Gastrocnemius medialis (tissue), 4 donors: ENCODE measurements around the gene PPT1. TPM values are rescaled to one million over a fixed set of nuclear protein-coding genes. Genes with fewer than 3 reads are reported as not detected.
A peak's percentile ranks its signal among the peaks of the same experiment; 100 is the strongest.
"Not testable (repeated sequence)": the region's sequence is repeated elsewhere in the genome, so short reads cannot be mapped to it uniquely, and the experiment has no call there.

Experiments
- ATAC-seq, 2 donors: fragments of 150-250 bp; one replicate each; pipeline ENCODE4 v1.9.1; 2016
- DNase-seq, 2 donors: peaks; one replicate each; pipeline ENCODE4 v3.0.0-alpha.2; 2019
- H3K27ac ChIP-seq, 4 donors: fragments of 200-600 bp; sonication (generic); 1 replicate in 1 of 4; 2 replicates in 3 of 4; pipeline ENCODE4 v1.5.1; 2016 to 2018; ENCODE audit warnings: mild to moderate bottlenecking in 2 of 4, moderate library complexity in 1 of 4
- H3K27me3 ChIP-seq, 3 donors: fragments of 200-600 bp; sonication (generic) in 2 of 3; 1 replicate in 1 of 3; 2 replicates in 2 of 3; pipeline versions ENCODE4 v1.5.1 to v1.6.0; 2016 to 2019; ENCODE audit warnings: mild to moderate bottlenecking in 1 of 3, moderate library complexity in 1 of 3
- H3K36me3 ChIP-seq, 2 donors: fragments of 200-600 bp; sonication (generic) in 1 of 2; one replicate each; pipeline ENCODE4 v1.5.1; 2017 to 2018
- H3K4me1 ChIP-seq, 2 donors: fragments of 200-600 bp; sonication (generic) in 1 of 2; one replicate each; pipeline ENCODE4 v1.5.1; 2016 to 2017; ENCODE audit warnings: mild to moderate bottlenecking in 2 of 2
- H3K4me3 ChIP-seq, 4 donors: fragments of 200-600 bp; sonication (generic) in 3 of 4; 1 replicate in 1 of 4; 2 replicates in 3 of 4; pipeline ENCODE4 v1.5.1; 2016 to 2019; ENCODE audit warnings: mild to moderate bottlenecking in 2 of 4
- H3K9me3 ChIP-seq, 3 donors: fragments of 200-600 bp; sonication (generic) in 2 of 3; 1 replicate in 1 of 3; 2 replicates in 2 of 3; pipeline ENCODE4 v1.5.1; 2016 to 2019
- POLR2A ChIP-seq, 2 donors: fragments of 450-650 bp; IDR thresholded peaks; one replicate each; pipeline ENCODE4 v1.6.1; 2017; ENCODE audit warnings: antibody characterized with exemption in 2 of 2, mild to moderate bottlenecking in 2 of 2, moderate library complexity in 2 of 2
- in situ Hi-C, 4 donors: fragments of 200-750 bp; cut with MboI; loops; one replicate each; pipeline versions ENCODE4 v1.15.0 to v1.8.0; 2017; ENCODE audit warnings: low sequenced_read_pairs in 4 of 4
- intact Hi-C: fragments of 100-400 bp; cut with DNase I; formaldehyde crosslinking; loops from one replicate; pipeline ENCODE4 v1.15.1; 2023; ENCODE audit warnings: low total_unique reads
- total RNA-seq, 4 donors: library from RNA; depleted of rRNA; stranded (reverse); fragments of >200 nt; gene quantifications; one replicate each; pipeline versions ENCODE4 v1.1.0 to v1.2.3, GENCODE V29; 2016
- TF ChIP-seq, protein P1 (sequence below), 5 experiments: fragments of 450-650 bp in 3 of 5; fragments of 200-600 bp in 2 of 5; sonication (generic) in 2 of 5; IDR thresholded peaks in 4 of 5; conservative IDR thresholded peaks in 1 of 5; 1 replicate in 4 of 5; 2 replicates in 1 of 5; pipeline ENCODE4 v1.5.1; 2016 to 2019; ENCODE audit warnings: antibody characterized with exemption in 5 of 5, mild to moderate bottlenecking in 3 of 5, moderate library complexity in 3 of 5

Gene PPT1
- total RNA-seq, 4 donors from 2014 or later = 8.5 to 23.2 (median 13.4) TPM

DNA sequence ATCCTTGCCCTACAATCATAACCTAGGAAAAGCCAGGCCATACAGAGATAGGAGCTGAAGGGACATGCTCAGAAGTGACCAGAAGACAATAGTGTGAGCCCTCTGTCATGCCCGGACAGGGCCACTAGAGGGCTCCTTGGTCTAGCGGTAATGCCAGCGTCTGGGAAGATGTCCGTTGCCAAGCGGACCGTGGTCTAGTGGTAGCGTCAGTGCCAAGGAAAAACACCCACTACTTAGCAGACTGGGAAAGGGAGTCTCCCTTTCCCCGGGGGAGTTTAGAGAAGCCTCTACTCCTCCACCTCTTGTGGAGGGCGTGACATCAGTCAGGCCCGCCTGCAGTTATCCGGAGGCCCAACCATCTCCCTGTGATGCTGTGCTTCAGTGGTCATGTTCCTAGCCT is 12.3 kb downstream of the PPT1 start:
- H3K36me3 ChIP-seq = peaks cover 0 to 25% of the 10 kb centered on the region in 2 donors
- H3K27me3 ChIP-seq, H3K9me3 ChIP-seq, H3K4me1 ChIP-seq, ATAC-seq, H3K4me3 ChIP-seq, in situ Hi-C loops, intact Hi-C loops, H3K27ac ChIP-seq: not testable (repeated sequence)
- peak in 1 of 2 donors; percentile 53 for DNase-seq
- TF ChIP-seq, protein P1, sequence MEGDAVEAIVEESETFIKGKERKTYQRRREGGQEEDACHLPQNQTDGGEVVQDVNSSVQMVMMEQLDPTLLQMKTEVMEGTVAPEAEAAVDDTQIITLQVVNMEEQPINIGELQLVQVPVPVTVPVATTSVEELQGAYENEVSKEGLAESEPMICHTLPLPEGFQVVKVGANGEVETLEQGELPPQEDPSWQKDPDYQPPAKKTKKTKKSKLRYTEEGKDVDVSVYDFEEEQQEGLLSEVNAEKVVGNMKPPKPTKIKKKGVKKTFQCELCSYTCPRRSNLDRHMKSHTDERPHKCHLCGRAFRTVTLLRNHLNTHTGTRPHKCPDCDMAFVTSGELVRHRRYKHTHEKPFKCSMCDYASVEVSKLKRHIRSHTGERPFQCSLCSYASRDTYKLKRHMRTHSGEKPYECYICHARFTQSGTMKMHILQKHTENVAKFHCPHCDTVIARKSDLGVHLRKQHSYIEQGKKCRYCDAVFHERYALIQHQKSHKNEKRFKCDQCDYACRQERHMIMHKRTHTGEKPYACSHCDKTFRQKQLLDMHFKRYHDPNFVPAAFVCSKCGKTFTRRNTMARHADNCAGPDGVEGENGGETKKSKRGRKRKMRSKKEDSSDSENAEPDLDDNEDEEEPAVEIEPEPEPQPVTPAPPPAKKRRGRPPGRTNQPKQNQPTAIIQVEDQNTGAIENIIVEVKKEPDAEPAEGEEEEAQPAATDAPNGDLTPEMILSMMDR (IDR thresholded peaks at IDR 0.05 in 4 of 5, conservative IDR thresholded peaks at IDR 0.05 in 1 of 5) = peak; percentile 5 to 83 (median 18)

DNA sequence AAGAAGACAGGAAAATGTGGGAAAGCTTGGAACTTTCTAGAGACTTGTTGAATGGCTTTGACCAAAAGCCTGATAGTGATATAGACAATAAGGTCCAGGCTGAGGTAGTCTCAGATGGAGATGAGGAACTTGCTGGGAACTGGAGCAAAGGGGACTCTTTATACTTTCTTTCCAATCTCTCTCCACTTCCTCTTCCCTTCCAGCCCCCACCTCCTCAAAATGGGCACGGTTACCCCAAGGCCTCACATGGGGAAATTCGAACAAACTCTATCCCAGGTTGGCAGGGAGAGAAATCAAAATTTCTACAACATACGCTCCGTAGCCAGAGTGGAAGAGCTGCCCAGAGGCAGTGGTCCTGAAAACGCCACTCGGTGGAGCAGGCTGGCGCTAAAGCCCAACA is 15.2 kb downstream of the PPT1 start:
- in situ Hi-C loops = no loop called here
- H3K36me3 ChIP-seq = peaks cover 0 to 12% of the 10 kb centered on the region in 2 donors
- TF ChIP-seq, protein P1 (IDR thresholded peaks at IDR 0.05 in 4 of 5, conservative IDR thresholded peaks at IDR 0.05 in 1 of 5) = no peak
- no peak for TF ChIP-seq POLR2A (IDR thresholded peaks at IDR 0.05)

DNA sequence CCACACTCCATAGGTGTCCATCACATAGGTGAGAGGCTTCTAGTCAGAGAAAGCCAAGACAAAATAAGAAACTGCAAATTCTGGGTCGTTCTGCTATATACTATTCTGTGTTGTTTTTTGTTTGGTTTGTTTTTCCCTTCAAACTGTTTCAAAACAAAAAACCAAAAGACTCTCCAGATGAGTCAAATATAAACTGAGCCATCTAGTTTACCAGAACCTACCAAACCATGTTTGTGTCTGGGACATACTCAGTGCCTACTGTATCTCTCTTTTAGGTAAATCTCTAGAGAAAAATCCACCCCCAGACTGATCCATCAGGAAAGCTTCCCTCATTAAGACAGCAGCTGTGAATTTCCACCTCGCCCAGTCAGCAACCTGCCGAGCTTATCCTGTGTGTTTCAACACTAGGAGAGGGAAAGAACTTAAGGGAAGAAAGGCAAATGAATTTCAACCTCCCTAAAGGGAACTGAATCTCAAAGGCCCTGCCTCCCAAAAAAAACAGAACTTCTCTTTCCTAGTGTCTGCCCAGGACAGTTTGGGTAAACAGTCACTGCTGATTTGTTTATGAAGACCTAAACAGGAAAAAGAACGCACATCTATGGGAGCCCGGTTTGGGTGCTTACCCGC is 17.2 kb downstream of the PPT1 start:
- no peak overlapping the region for H3K27ac ChIP-seq
- no peak overlapping the region for H3K4me3 ChIP-seq
- intact Hi-C loops = no loop called here
- no peaks in the 10 kb centered on the region for H3K9me3 ChIP-seq
- TF ChIP-seq, protein P1 (IDR thresholded peaks at IDR 0.05 in 4 of 5, conservative IDR thresholded peaks at IDR 0.05 in 1 of 5) = no peak
- TF ChIP-seq POLR2A (IDR thresholded peaks at IDR 0.05) = no peak
- in situ Hi-C loops = no loop called here
- no peaks in the 10 kb centered on the region for H3K27me3 ChIP-seq
- H3K4me1 ChIP-seq = no peaks in the 10 kb centered on the region
- no peak for DNase-seq
- peak in 1 of 2 donors; percentile 10 for ATAC-seq
- H3K36me3 ChIP-seq = peaks cover 0 to 12% of the 10 kb centered on the region in 2 donors

More for the DNA sequence above, 15.2 kb downstream of the PPT1 start:
- Histone ChIP-seq H3K4me1 (no peaks in the 10 kb centered on the region), H3K4me3 (no peak overlapping the region), H3K9me3 (no peaks in the 10 kb centered on the region), H3K27ac (no peak overlapping the region), H3K27me3 (no peaks in the 10 kb centered on the region)
- intact Hi-C loops = no loop called here
- no peak for DNase-seq
- ATAC-seq = no peak

DNA sequence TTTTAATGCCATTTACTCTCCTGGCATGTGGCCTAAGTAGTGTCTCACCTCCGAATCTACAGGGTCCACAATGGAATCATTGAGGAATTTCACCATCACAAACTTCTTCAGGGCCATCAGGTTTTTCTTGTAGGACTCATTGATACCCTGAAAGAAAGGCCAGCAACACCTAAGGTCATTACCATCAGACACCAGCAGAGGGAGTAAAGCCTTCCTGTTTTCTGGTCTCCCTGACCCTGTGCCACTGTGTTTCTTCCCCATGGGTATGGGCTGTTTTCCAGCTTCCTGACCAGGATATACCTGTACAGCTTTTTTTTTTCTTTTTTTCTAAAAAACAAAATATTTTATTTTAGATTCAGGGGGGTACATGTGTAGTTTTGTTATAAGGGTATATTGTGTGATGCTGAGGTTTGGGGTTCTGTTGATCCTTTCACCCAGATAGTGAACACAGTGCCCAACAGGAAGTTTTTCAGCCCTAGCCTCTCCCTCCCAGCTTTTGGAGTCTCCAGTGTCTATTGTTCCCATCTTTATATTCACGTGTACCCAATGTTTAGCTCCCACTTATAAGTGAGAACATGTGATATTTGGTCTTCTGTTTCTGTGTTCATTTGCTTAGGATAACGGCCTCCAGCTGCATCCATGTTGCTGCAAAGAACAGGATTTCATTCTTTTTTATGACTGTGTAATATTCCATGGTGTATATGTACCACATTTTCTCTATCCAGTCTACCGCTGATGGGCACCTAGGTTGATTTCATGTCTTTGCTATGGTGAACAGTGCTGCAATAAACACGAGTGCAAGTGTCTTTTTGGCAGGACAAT is 18.3 kb downstream of the PPT1 start:
- intact Hi-C loops (no loop called here), in situ Hi-C loops (no loop called here)
- no peaks in the 10 kb centered on the region for H3K27me3 ChIP-seq
- H3K36me3 ChIP-seq = peaks cover 3 to 16% of the 10 kb centered on the region in 2 donors
- H3K9me3 ChIP-seq = no peaks in the 10 kb centered on the region
- no peaks in the 10 kb centered on the region for H3K4me1 ChIP-seq
- no peak overlapping the region for H3K27ac ChIP-seq
- DNase-seq (no peak), ATAC-seq (no peak)
- TF ChIP-seq POLR2A (IDR thresholded peaks at IDR 0.05) = no peak
- TF ChIP-seq, protein P1 (IDR thresholded peaks at IDR 0.05 in 4 of 5, conservative IDR thresholded peaks at IDR 0.05 in 1 of 5) = peak in 3 of 5 experiments; percentile 42 to 68 (median 54)
- H3K4me3 ChIP-seq = no peak overlapping the region
